H1 (cell line): Measurements from ENCODE around the gene HMGA1. TPM values are rescaled to one million over a fixed set of nuclear protein-coding genes. Genes with fewer than 3 reads are reported as not detected.

Experiments
- CTCF ChIA-PET: fragments of 300-600 bp; sonication (Branson Sonifier 250); formaldehyde crosslinking; loops from one replicate; lab custom pipeline; 2021; ENCODE audit not compliant: partially characterized antibody; lab: Charles Lee
- POLR2A ChIA-PET: fragments of 300-600 bp; sonication (Branson Sonifier 250); formaldehyde crosslinking; loops from one replicate; lab custom pipeline; 2021; ENCODE audit warnings: inconsistent platforms; ENCODE audit not compliant: partially characterized antibody; lab: Charles Lee
- DNase-seq, 2 experiments: peaks; one replicate each; pipeline versions ENCODE4 v3.0.0 to v3.0.0-alpha.2; 2010 to 2022; ENCODE audit warnings: low spot score in 2 of 2, low read depth in 1 of 2, mixed read lengths in 1 of 2
- FAIRE-seq: peaks from 2 replicates; lab custom pipeline; 2011; peaks lifted over from hg19 to GRCh38; lab: Jason Lieb, UNC
- H2AFZ ChIP-seq: 2 replicates; pipeline ENCODE4 v1.8.1; 2012; ENCODE audit warnings: low read length, inconsistent platforms
- H2AK5ac ChIP-seq: 2 replicates; pipeline ENCODE4 v1.6.1; 2013; ENCODE audit warnings: low read depth, low read length
- H2BK120ac ChIP-seq: replicated peaks from 2 replicates; pipeline ENCODE3; 2013; ENCODE audit warnings: low read depth, low read length, inconsistent platforms
- H2BK12ac ChIP-seq: 2 replicates; pipeline ENCODE4 v1.6.1; 2013; ENCODE audit warnings: low read depth, low read length
- H2BK15ac ChIP-seq: 2 replicates; pipeline ENCODE4 v1.6.1; 2013; ENCODE audit warnings: low read length
- H2BK20ac ChIP-seq: 2 replicates; pipeline ENCODE4 v1.6.1; 2013; ENCODE audit warnings: low read length
- H2BK5ac ChIP-seq: 2 replicates; pipeline ENCODE4 v1.6.1; 2013; ENCODE audit warnings: low read depth, low read length
- H3K14ac ChIP-seq: 2 replicates; pipeline ENCODE4 v1.6.1; 2013; ENCODE audit warnings: inconsistent platforms; ENCODE audit not compliant: insufficient read length
- H3K18ac ChIP-seq: 2 replicates; pipeline ENCODE4 v1.6.1; 2013; ENCODE audit warnings: low read length; ENCODE audit errors: extremely low read depth
- H3K23ac ChIP-seq: 2 replicates; pipeline ENCODE4 v1.6.1; 2013; ENCODE audit warnings: inconsistent platforms; ENCODE audit not compliant: insufficient read length
- H3K23me2 ChIP-seq: 2 replicates; pipeline ENCODE4 v1.6.1; 2013; ENCODE audit warnings: low read depth, low read length
- H3K27ac ChIP-seq: 2 replicates; pipeline ENCODE4 v1.6.1; 2011; ENCODE audit warnings: low read depth, low read length, inconsistent platforms
- H3K27me3 ChIP-seq, 4 experiments: replicated peaks in 1 of 4; 1 replicate in 1 of 4; 2 replicates in 3 of 4; pipeline versions ENCODE4 v1.6.1 to v1.8.1; 2011 to 2013; ENCODE audit warnings: low read length in 3 of 4, mild to moderate bottlenecking in 3 of 4, inconsistent platforms in 2 of 4, mixed read lengths in 2 of 4, moderate library complexity in 1 of 4; ENCODE audit not compliant: control insufficient read depth in 3 of 4, insufficient read depth in 3 of 4; ENCODE audit errors: extremely low read depth in 1 of 4
- H3K36me3 ChIP-seq, 4 experiments: 2 replicates each; pipeline versions ENCODE4 v1.6.1 to v1.8.1; 2011 to 2013; ENCODE audit warnings: mild to moderate bottlenecking in 4 of 4, low read length in 3 of 4, moderate library complexity in 2 of 4, control low read depth in 1 of 4, inconsistent platforms in 1 of 4; ENCODE audit not compliant: insufficient read depth in 4 of 4, control insufficient read depth in 2 of 4
- H3K4ac ChIP-seq: replicated peaks from 2 replicates; pipeline ENCODE3; 2013; ENCODE audit warnings: low read length, low read depth, mixed read lengths, inconsistent platforms; ENCODE audit not compliant: insufficient read length
- H3K4me1 ChIP-seq, 4 experiments: replicated peaks in 1 of 4; 1 replicate in 1 of 4; 2 replicates in 3 of 4; pipeline versions ENCODE4 v1.6.1 to v1.8.1; 2011 to 2013; ENCODE audit warnings: low read length in 3 of 4, inconsistent platforms in 2 of 4, mixed read lengths in 1 of 4; ENCODE audit not compliant: insufficient read depth in 4 of 4, control insufficient read depth in 3 of 4
- H3K4me2 ChIP-seq, 2 experiments: 2 replicates each; pipeline versions ENCODE4 v1.6.1 to v1.8.1; 2011 to 2013; ENCODE audit warnings: low read depth in 2 of 2, low read length in 2 of 2, control low read depth in 1 of 2, inconsistent platforms in 1 of 2, mild to moderate bottlenecking in 1 of 2; ENCODE audit not compliant: insufficient read depth in 1 of 2
- H3K4me3 ChIP-seq, 4 experiments: fragments of 200-600, 300-600 bp in 1 of 4; sonication (generic), shearing (Covaris generic), sonication (Bioruptor Twin) in 1 of 4; 2 replicates each; pipeline versions ENCODE4 v1.5.1 to v1.8.1; 2011 to 2016; ENCODE audit warnings: low read length in 4 of 4, low read depth in 3 of 4, control low read depth in 2 of 4, inconsistent platforms in 2 of 4, mild to moderate bottlenecking in 2 of 4, mixed read lengths in 1 of 4, moderate library complexity in 1 of 4; ENCODE audit not compliant: insufficient read depth in 2 of 4; ENCODE audit errors: extremely low read depth in 1 of 4
- H3K56ac ChIP-seq: replicated peaks from 2 replicates; pipeline ENCODE3; 2013; ENCODE audit warnings: low read depth, mild to moderate bottlenecking, mixed read lengths, low read length, inconsistent platforms; ENCODE audit not compliant: insufficient read length
- H3K79me1 ChIP-seq: 2 replicates; pipeline ENCODE4 v1.6.1; 2013; ENCODE audit warnings: low read depth, low read length, control low read depth
- H3K79me2 ChIP-seq, 2 experiments: 2 replicates each; pipeline versions ENCODE4 v1.6.1 to v1.8.1; 2012 to 2013; ENCODE audit warnings: low read length in 2 of 2, mild to moderate bottlenecking in 2 of 2, inconsistent platforms in 1 of 2; ENCODE audit not compliant: insufficient read depth in 2 of 2, control insufficient read depth in 1 of 2
- H3K9ac ChIP-seq, 4 experiments: replicated peaks in 1 of 4; 1 replicate in 1 of 4; 2 replicates in 3 of 4; pipeline versions ENCODE4 v1.6.1 to v1.8.1; 2011 to 2013; ENCODE audit warnings: low read depth in 3 of 4, low read length in 3 of 4, control low read depth in 2 of 4, mild to moderate bottlenecking in 2 of 4, moderate library complexity in 2 of 4, inconsistent platforms in 1 of 4; ENCODE audit errors: extremely low read depth in 1 of 4
- H3K9me3 ChIP-seq, 2 experiments: 2 replicates each; pipeline versions ENCODE4 v1.6.1 to v1.8.1; 2012 to 2013; ENCODE audit warnings: mild to moderate bottlenecking in 2 of 2, moderate library complexity in 2 of 2, control low read depth in 1 of 2, inconsistent platforms in 1 of 2, low read depth in 1 of 2, low read length in 1 of 2, mixed read lengths in 1 of 2; ENCODE audit not compliant: insufficient read depth in 2 of 2
- H4K20me1 ChIP-seq, 2 experiments: replicated peaks in 1 of 2; 2 replicates each; pipeline versions ENCODE3 to v1.8.1; 2011 to 2013; ENCODE audit warnings: inconsistent platforms in 2 of 2, low read length in 2 of 2, mild to moderate bottlenecking in 1 of 2; ENCODE audit not compliant: insufficient read depth in 2 of 2, control insufficient read depth in 1 of 2
- H4K5ac ChIP-seq: 2 replicates; pipeline ENCODE4 v1.6.1; 2013; ENCODE audit warnings: low read length, low read depth, mixed read lengths, inconsistent platforms; ENCODE audit not compliant: insufficient read length
- H4K8ac ChIP-seq: 2 replicates; pipeline ENCODE4 v1.8.0; 2013; ENCODE audit warnings: mild to moderate bottlenecking, moderate library complexity, low read length, inconsistent platforms; ENCODE audit not compliant: insufficient read depth; ENCODE audit errors: extremely low read depth
- H4K91ac ChIP-seq: replicated peaks from 2 replicates; pipeline ENCODE3; 2013; ENCODE audit warnings: low read length, mixed read lengths, inconsistent platforms; ENCODE audit not compliant: insufficient read length
- ATF2 ChIP-seq: IDR thresholded peaks from 2 replicates; pipeline ENCODE4 v1.6.1; 2012; ENCODE audit warnings: low read length, inconsistent platforms
- E2F6 ChIP-seq: IDR thresholded peaks from 2 replicates; pipeline ENCODE4 v1.6.1; 2012; ENCODE audit warnings: inconsistent platforms
- GTF2F1 ChIP-seq: IDR thresholded peaks from 2 replicates; pipeline ENCODE4 v1.6.1; 2012; ENCODE audit warnings: low read depth, low read length, improper control_type of control experiment, borderline replicate concordance
- MAX ChIP-seq: IDR thresholded peaks from 2 replicates; pipeline ENCODE4 v1.6.1; 2012; ENCODE audit warnings: inconsistent platforms
- SIN3A ChIP-seq, 2 experiments: IDR thresholded peaks in 1 of 2; conservative IDR thresholded peaks in 1 of 2; 2 replicates each; pipeline ENCODE4 v1.6.1; 2011 to 2012; ENCODE audit warnings: low read length in 2 of 2, improper control_type of control experiment in 1 of 2, low read depth in 1 of 2, mild to moderate bottlenecking in 1 of 2
- SIRT6 ChIP-seq: IDR thresholded peaks from one replicate; pipeline ENCODE4 v1.7.1; 2012; ENCODE audit warnings: low read length, inconsistent platforms
- SP1 ChIP-seq: IDR thresholded peaks from 2 replicates; pipeline ENCODE4 v1.6.1; 2011; ENCODE audit warnings: low read depth, low read length
- TBP ChIP-seq: IDR thresholded peaks from 2 replicates; pipeline ENCODE4 v1.6.1; 2011; ENCODE audit warnings: low read depth, low read length, improper control_type of control experiment
- TCF12 ChIP-seq: IDR thresholded peaks from 2 replicates; pipeline ENCODE4 v1.6.1; 2011; ENCODE audit warnings: low read depth, mild to moderate bottlenecking, low read length
- TEAD4 ChIP-seq: IDR thresholded peaks from 2 replicates; pipeline ENCODE4 v1.6.1; 2012; ENCODE audit warnings: low read depth, low read length, inconsistent platforms, mixed read lengths
- WGBS, 2 experiments: shearing (Covaris generic) in 1 of 2; methylation state at CpG; one replicate each; pipeline versions ENCODE4 v1.1.6 to v1.1.7; 2013 to 2015; ENCODE audit warnings: low lambda C conversion rate in 2 of 2, mixed read lengths in 2 of 2, inconsistent platforms in 1 of 2, low coverage in 1 of 2, missing lambda C conversion rate in 1 of 2; ENCODE audit not compliant: insufficient replicate concordance in 2 of 2, insufficient coverage in 1 of 2, insufficient read length in 1 of 2; ENCODE audit errors: extremely low coverage in 1 of 2, missing lambda C conversion rate in 1 of 2; 5-methylcytosine and 5-hydroxymethylcytosine counted together
- polyA plus RNA-seq, 7 experiments: library from polyadenylated mRNA; depleted of rRNA in 3 of 7; stranded (reverse) in 5 of 7; unstranded in 2 of 7; fragments of >200 nt in 5 of 7; fragments of 200-250 nt in 2 of 7; gene quantifications; 1 replicate in 5 of 7; 2 replicates in 1 of 7; 4 replicates in 1 of 7; pipeline versions ENCODE4 v1.2.1 to v1.2.3, GENCODE V29; 2011 to 2013; ENCODE audit warnings: missing spikeins in 2 of 7, mixed read lengths in 2 of 7
- total RNA-seq: library from RNA; stranded (reverse); fragmentation: NEBNext Ultra II Directional; extraction: Animal tissue kit (Norgen Biotek cat#: 25700); gene quantifications from 2 replicates; pipeline ENCODE4 v1.2.1, GENCODE V29; 2021

Gene HMGA1
- total and polyA plus RNA-seq, 2 of the 8 experiments (the other 6 are each of a cell fraction or from before 2014, with no cell fraction given) = 1,557 to 2,636 TPM

GRCh38 chr6:34207695-34208443 lies 28.8 kb upstream of the HMGA1 start:
- POLR2A ChIA-PET = interaction anchor here (0.8 to 3.9 kb wide), 9 partner anchors 11 to 680 kb away, joined by 3 to 28 read pairs (median 5); partner anchors contain the start of genes HMGA1 and TAF11
- no peak overlapping the region for H3K4me2 ChIP-seq
- no peak for FAIRE-seq
- TF ChIP-seq TBP (no peak), SP1 (no peak), MAX (no peak), TEAD4 (no peak), SIN3A (conservative IDR thresholded peaks at IDR 0.05 in 1 of 2, IDR thresholded peaks at IDR 0.05 in 1 of 2; ENCODE audit: low read depth in 1 of 2, low read length in 2 of 2) (no peak), E2F6 (no peak), GTF2F1 (no peak), ATF2 (no peak), SIRT6 (no peak), TCF12 (no peak)

More at GRCh38 chr6:34207695-34208443, 28.8 kb upstream of the HMGA1 start:
- no peak overlapping the region for H3K9ac ChIP-seq
- no peak overlapping the region for H3K27ac ChIP-seq
- 0 out of 2 replicates have a peak overlapping the region, but pooled peaks have one; percentile 68 for H2BK5ac ChIP-seq
- no peak overlapping the region for H4K8ac ChIP-seq
- 0 out of 2 replicates have a peak overlapping the region, but pooled peaks have one; percentile 26 for H2AK5ac ChIP-seq
- H2BK20ac ChIP-seq = no peak overlapping the region
- no peak overlapping the region for H3K14ac ChIP-seq
- no peak overlapping the region for H2BK12ac ChIP-seq
- no peaks in the 10 kb centered on the region for H3K9me3 ChIP-seq
- no peak overlapping the region for H3K23ac ChIP-seq
- no peaks in the 10 kb centered on the region for H3K36me3 ChIP-seq
- CTCF ChIA-PET = interaction anchor here (0.6 to 3.7 kb wide), 6 partner anchors 8 to 44 kb away, joined by 3 to 30 read pairs (median 4); no protein-coding TSS in a partner anchor
- H3K4me1 ChIP-seq = peaks cover 2 to 5% (median 4%) of the 10 kb centered on the region in 4 experiments; a peak in 4 of 7 replicates
- H4K91ac ChIP-seq = no peak overlapping the region
- H3K79me1 ChIP-seq = no peaks in the 10 kb centered on the region
- no peak overlapping the region for H2BK15ac ChIP-seq
- no peak overlapping the region for H3K4me3 ChIP-seq
- no peak overlapping the region for H2AFZ ChIP-seq
- H3K56ac ChIP-seq = no peak overlapping the region
- no peak overlapping the region for H4K5ac ChIP-seq
- no peaks in the 10 kb centered on the region for H4K20me1 ChIP-seq
- H3K18ac ChIP-seq = no peak overlapping the region
- H3K4ac ChIP-seq = no peak overlapping the region
- H3K79me2 ChIP-seq = no peaks in the 10 kb centered on the region
- DNase-seq = no peak
- H3K23me2 ChIP-seq = no peaks in the 10 kb centered on the region
- WGBS, 2 experiments = 87% methylated on average over 4 of the region's 4 CpGs; no CpG with 5 or more reads in 1 of the 2 experiments
- H3K27me3 ChIP-seq = no peaks in the 10 kb centered on the region
- no peak overlapping the region for H2BK120ac ChIP-seq
